ENCODE data around the gene CDH18.

Gene CDH18

GRCh38 chr5:19496056-19496455 is 491.9 kb downstream of the CDH18 start:
- no peaks in the 10 kb centered on the region for H3K27me3 Mint-ChIP-seq
- no peak overlapping the region for H3K4me3 Mint-ChIP-seq
- no peaks in the 10 kb centered on the region for H3K4me1 Mint-ChIP-seq (ENCODE audit: low read depth)
- peaks cover 10% of the 10 kb centered on the region for H3K9me3 Mint-ChIP-seq
- H3K27ac Mint-ChIP-seq: no peak overlapping the region
- no peaks in the 10 kb centered on the region for H3K36me3 Mint-ChIP-seq (ENCODE audit: low read depth)

- Mint-ChIP-seq H3K27me3 (no peaks in the 10 kb centered on the region), H3K4me1 (ENCODE audit: low read depth) (no peaks in the 10 kb centered on the region), H3K9me3 (peaks cover 17% of the 10 kb centered on the region)
These were observed 495.1 kb downstream of the CDH18 start for GRCh38 chr5:19492861-19493260.

GRCh38 chr5:19488786-19489185 is 499.2 kb downstream of the CDH18 start:
- H3K36me3 Mint-ChIP-seq (ENCODE audit: low read depth): no peaks in the 10 kb centered on the region
- no peaks in the 10 kb centered on the region for H3K4me1 Mint-ChIP-seq (ENCODE audit: low read depth)
- no peak overlapping the region for H3K27ac Mint-ChIP-seq
- H3K27me3 Mint-ChIP-seq: no peaks in the 10 kb centered on the region
- peaks cover 21% of the 10 kb centered on the region for H3K9me3 Mint-ChIP-seq
- H3K4me3 Mint-ChIP-seq: no peak overlapping the region

More at GRCh38 chr5:19492861-19493260, 495.1 kb downstream of the CDH18 start:
- H3K4me3 Mint-ChIP-seq: no peak overlapping the region
- no peaks in the 10 kb centered on the region for H3K36me3 Mint-ChIP-seq (ENCODE audit: low read depth)
- H3K27ac Mint-ChIP-seq: no peak overlapping the region

- Mint-ChIP-seq H3K9me3 (peaks cover 25% of the 10 kb centered on the region), H3K36me3 (ENCODE audit: low read depth) (no peaks in the 10 kb centered on the region), H3K4me1 (ENCODE audit: low read depth) (no peaks in the 10 kb centered on the region), H3K27ac (no peak overlapping the region), H3K27me3 (no peaks in the 10 kb centered on the region), H3K4me3 (no peak overlapping the region)
These were observed 500.5 kb downstream of the CDH18 start for GRCh38 chr5:19487480-19487879.

- no peaks in the 10 kb centered on the region for H3K4me1 Mint-ChIP-seq (ENCODE audit: low read depth)
- H3K9me3 Mint-ChIP-seq: peaks cover 31% of the 10 kb centered on the region
- no peaks in the 10 kb centered on the region for H3K27me3 Mint-ChIP-seq
- no peak overlapping the region for H3K27ac Mint-ChIP-seq
- no peaks in the 10 kb centered on the region for H3K36me3 Mint-ChIP-seq (ENCODE audit: low read depth)
- H3K4me3 Mint-ChIP-seq: no peak overlapping the region
These were observed 508.4 kb downstream of the CDH18 start for GRCh38 chr5:19479562-19479961.

GRCh38 chr5:19462019-19462418 is 526.0 kb downstream of the CDH18 start:
- no peaks in the 10 kb centered on the region for H3K36me3 Mint-ChIP-seq (ENCODE audit: low read depth)
- H3K4me1 Mint-ChIP-seq (ENCODE audit: low read depth): no peaks in the 10 kb centered on the region
- H3K9me3 Mint-ChIP-seq: peaks cover 8% of the 10 kb centered on the region
- H3K27ac Mint-ChIP-seq: no peak overlapping the region
- no peak overlapping the region for H3K4me3 Mint-ChIP-seq
- H3K27me3 Mint-ChIP-seq: no peaks in the 10 kb centered on the region

GRCh38 chr5:19424506-19424905 is 563.5 kb downstream of the CDH18 start:
- Mint-ChIP-seq H3K36me3 (ENCODE audit: low read depth) (no peaks in the 10 kb centered on the region), H3K9me3 (peaks cover 9% of the 10 kb centered on the region), H3K4me3 (no peak overlapping the region), H3K27me3 (no peaks in the 10 kb centered on the region), H3K27ac (no peak overlapping the region), H3K4me1 (ENCODE audit: low read depth) (no peaks in the 10 kb centered on the region)
